ENCODE data around the gene TYMS.
"Not testable (repeated sequence)": the region's sequence is repeated elsewhere in the genome, so short reads cannot be mapped to it uniquely, and the experiment has no call there.

The TYMS gene

GRCh38 chr18:679516-679915 is 22.1 kb downstream of the TYMS start:
- DNase-seq (ENCODE audit: low read depth) = no peak

GRCh38 chr18:680392-680791 is 22.9 kb downstream of the TYMS start:
- no peak for TF ChIP-seq CTCF (IDR thresholded peaks at IDR 0.05; ENCODE audit: control insufficient read depth, extremely low read depth, insufficient read depth)
- no peak overlapping the region for H3K4me3 ChIP-seq (ENCODE audit: low read depth, low read length)
- DNase-seq (ENCODE audit: low read depth) = no peak

More at GRCh38 chr18:679516-679915, 22.1 kb downstream of the TYMS start:
- no peak overlapping the region for H3K4me3 ChIP-seq (ENCODE audit: low read depth, low read length)
- no peak for TF ChIP-seq CTCF (IDR thresholded peaks at IDR 0.05; ENCODE audit: control insufficient read depth, extremely low read depth, insufficient read depth)

- no peak for DNase-seq (ENCODE audit: low read depth)
- H3K4me3 ChIP-seq (ENCODE audit: low read depth, low read length) = no peak overlapping the region
- TF ChIP-seq CTCF (IDR thresholded peaks at IDR 0.05; ENCODE audit: control insufficient read depth, extremely low read depth, insufficient read depth) = no peak
Measured at GRCh38 chr18:681985-682384, 24.5 kb downstream of the TYMS start.

- DNase-seq (ENCODE audit: low read depth); H3K4me3 ChIP-seq (ENCODE audit: low read depth, low read length): not testable (repeated sequence)
Measured at GRCh38 chr18:682416-682815, 25.0 kb downstream of the TYMS start.

- H3K4me3 ChIP-seq (ENCODE audit: low read depth, low read length) = no peak overlapping the region
- no peak for TF ChIP-seq CTCF (IDR thresholded peaks at IDR 0.05; ENCODE audit: control insufficient read depth, extremely low read depth, insufficient read depth)
- DNase-seq (ENCODE audit: low read depth) = no peak
Measured at GRCh38 chr18:682833-683232, 25.4 kb downstream of the TYMS start.

- TF ChIP-seq CTCF (IDR thresholded peaks at IDR 0.05; ENCODE audit: control insufficient read depth, extremely low read depth, insufficient read depth) = no peak
- no peak for DNase-seq (ENCODE audit: low read depth)
- no peak overlapping the region for H3K4me3 ChIP-seq (ENCODE audit: low read depth, low read length)
Measured at GRCh38 chr18:683531-683930, 26.1 kb downstream of the TYMS start.

GRCh38 chr18:685438-685837 is 28.0 kb downstream of the TYMS start:
- no peak for TF ChIP-seq CTCF (IDR thresholded peaks at IDR 0.05; ENCODE audit: control insufficient read depth, extremely low read depth, insufficient read depth)
- peak; percentile 40 for DNase-seq (ENCODE audit: low read depth)
- H3K4me3 ChIP-seq (ENCODE audit: low read depth, low read length) = no peak overlapping the region

Measured in LNCaP clone FGC (cell line).